Left ventricle myocardium superior (tissue), 1 donor: Measurements from ENCODE around the gene RAP1GAP2. TPM values are rescaled to one million over a fixed set of nuclear protein-coding genes. Genes with fewer than 3 reads are reported as not detected.

Experiments
- ATAC-seq: fragments of 200-7000 bp; cut with Tn5 transposase; one replicate; pipeline ENCODE4 v1.9.1; 2020; ENCODE audit warnings: mild to moderate bottlenecking, moderate library complexity
- DNase-seq: peaks from one replicate; pipeline ENCODE4 v3.0.0-alpha.2; 2020
- intact Hi-C: fragments of 100-400 bp; cut with micrococcal nuclease; formaldehyde crosslinking; loops from one replicate; pipeline ENCODE4 v1.11.0; 2022
- total RNA-seq: library from RNA; stranded (reverse); fragmentation: NEBNext Ultra II Directional; extraction: Animal tissue kit (Norgen Biotek cat#: 25700); gene quantifications from one replicate; pipeline ENCODE4 v1.2.1, GENCODE V29; 2021
- donor health status: DM: no; HTN: yes; CAD: no; lungs with severe emphysema.

RAP1GAP2 gene
- total RNA-seq, 1 donor from 2014 or later = 48.9 TPM

DNA sequence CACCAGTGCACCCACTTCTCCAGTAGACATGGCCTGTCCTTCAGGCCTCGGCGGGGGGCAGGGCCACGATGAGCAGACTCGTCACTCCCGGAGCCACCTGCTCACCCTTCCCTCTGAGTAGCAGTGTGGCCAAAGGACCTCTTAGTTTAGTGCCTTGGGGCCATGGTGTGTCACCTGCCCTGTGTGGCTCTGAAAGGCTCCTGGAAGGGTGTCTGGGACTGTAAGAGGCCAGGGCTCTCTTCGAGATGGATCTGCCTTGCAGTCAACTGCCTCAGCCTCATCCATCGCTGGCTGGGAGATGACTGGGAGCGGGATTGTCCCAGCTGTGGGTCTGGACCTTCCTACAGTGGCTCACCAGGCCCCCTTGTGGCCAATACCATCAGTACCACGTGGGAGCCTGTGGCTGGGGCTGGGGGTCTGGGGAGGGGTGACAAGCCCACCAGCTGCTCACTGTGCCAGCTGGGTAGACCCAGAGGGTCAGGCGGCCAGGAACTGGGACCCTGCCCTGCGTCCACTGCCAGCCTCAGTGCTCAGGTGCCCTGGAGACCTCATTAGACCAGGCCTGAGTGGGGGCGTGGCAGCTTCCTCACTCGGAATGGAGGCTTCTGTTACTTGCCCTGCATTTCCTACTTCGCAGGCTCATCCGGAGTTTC, 133.8 kb downstream of the RAP1GAP2 start:
- ATAC-seq = peak; percentile 77
- intact Hi-C loops = no loop called here
- DNase-seq = peak; percentile 49

- no peak for ATAC-seq
- intact Hi-C loops = no loop called here
- DNase-seq = no peak
These were observed 135.6 kb downstream of the RAP1GAP2 start for GRCh38 chr17:2931876-2932275.

- no peak for ATAC-seq
- DNase-seq = no peak
- intact Hi-C loops = no loop called here
These were observed 136.7 kb downstream of the RAP1GAP2 start for GRCh38 chr17:2932946-2933345.

DNA sequence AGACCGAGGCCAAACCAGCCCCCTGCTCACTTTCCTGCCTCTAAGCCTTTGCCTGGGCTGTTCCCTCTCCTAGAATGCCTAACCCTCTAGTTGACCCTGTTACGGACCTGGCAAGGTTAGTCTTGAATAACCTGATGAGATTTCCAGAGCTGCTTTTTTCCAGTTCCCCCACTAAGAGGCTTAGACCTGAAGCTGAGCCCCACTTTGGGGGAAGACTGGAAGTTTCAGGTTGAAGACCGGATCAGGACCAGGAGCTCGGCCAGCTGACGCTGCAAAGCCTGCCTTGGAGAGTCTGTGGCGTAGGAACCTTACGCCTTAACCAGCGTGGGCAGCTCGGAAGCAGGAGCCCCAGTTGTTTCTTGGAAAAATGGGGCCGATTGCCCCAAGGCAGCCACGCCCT, 137.4 kb downstream of the RAP1GAP2 start:
- ATAC-seq = no peak

DNA sequence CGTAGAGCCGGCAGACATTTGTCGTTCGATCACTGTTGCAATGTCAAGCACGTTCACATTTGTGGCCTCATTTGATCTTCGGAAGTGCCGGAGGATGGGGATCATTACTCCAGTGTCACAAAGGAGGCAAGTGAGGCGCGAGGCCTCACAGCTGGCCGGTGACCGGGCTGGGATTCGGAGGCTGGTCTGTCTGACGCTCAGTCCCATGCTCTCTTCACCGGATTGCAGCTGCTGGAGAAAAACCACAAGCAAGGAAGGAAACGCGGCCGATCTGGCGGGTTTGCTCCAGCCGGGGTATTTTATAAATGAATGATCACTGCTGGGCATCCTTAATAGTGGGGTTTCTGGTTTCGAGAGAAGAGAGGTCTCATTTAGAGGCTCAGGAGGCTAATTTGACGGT, 139.4 kb downstream of the RAP1GAP2 start:
- DNase-seq (no peak), ATAC-seq (no peak)
- intact Hi-C loops = no loop called here

More for the DNA sequence above, 137.4 kb downstream of the RAP1GAP2 start:
- intact Hi-C loops = no loop called here
- no peak for DNase-seq

- intact Hi-C loops = no loop called here
- ATAC-seq = no peak
These were observed 140.1 kb downstream of the RAP1GAP2 start for GRCh38 chr17:2936351-2936750.

GRCh38 chr17:2936771-2937321, 140.6 kb downstream of the RAP1GAP2 start:
- intact Hi-C loops = no loop called here
- DNase-seq (no peak), ATAC-seq (no peak)

More at GRCh38 chr17:2936351-2936750, 140.1 kb downstream of the RAP1GAP2 start:
- DNase-seq = no peak

DNA sequence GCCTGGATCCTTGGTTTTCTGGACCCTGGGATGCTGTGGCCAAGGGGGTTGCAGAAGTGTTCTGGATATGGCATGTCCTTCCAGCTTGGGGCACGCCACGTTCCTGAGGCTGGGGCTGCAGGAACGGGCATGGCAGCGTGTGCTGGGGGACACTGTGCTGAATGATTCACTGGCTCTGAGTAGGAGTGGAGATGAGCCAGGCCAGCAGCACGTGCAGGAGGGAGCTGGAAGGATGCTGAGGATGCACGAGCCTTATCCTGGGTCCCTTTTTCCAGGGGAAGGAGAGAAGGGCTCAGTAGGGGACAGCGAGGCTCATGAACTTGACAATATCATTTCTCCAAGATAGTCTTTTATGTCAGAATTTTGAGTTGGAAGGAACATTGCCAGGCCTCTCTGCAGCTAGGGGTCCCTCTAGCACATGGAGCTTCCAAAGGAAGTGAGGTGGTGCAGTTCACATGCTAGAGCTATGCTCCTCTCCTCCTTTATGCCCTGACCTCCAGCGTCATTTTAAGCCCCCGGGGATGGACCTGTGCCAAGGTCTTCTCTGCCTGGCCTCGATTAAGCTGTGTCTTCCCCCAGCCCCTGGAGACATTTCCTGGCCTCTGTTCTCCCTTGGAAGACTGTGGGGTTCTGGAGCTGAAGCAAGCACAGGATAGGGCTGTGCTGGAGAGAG, 141.2 kb downstream of the RAP1GAP2 start:
- intact Hi-C loops = no loop called here
- ATAC-seq (no peak), DNase-seq (no peak)

DNA sequence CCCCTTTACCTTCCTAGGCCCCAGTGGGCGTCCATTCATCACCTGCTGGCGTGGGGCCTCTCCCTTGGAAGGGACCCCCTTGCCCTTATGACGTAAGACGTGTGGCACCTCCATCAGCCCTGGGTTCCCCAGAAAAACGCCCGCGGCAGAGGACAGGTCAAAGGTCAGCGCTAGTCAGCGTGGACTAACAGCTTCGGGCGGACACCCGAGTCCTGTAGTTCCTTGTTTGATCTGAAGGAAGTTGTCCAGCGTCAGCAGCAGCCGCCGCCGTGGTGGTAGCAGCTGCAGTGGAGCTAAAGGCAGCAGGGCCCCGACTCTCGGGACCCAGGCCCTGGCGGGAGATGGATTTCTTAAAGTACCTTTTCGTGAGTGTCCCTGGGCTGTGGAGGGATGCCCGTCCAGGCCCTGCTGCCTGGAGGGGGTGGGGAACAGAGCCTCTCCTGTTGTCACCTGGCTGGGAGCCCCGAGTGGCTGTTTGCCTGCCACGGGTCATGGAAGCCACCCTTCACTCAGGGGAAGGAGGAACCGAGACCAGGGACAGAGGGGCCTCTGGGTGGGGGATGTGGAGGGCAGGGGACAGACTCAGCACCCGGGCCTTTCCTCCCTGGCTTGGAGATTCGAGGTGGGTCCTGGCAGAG, 143.6 kb downstream of the RAP1GAP2 start:
- ATAC-seq (peak; percentile 69), DNase-seq (peak; percentile 64)
- intact Hi-C loops = no loop called here

DNA sequence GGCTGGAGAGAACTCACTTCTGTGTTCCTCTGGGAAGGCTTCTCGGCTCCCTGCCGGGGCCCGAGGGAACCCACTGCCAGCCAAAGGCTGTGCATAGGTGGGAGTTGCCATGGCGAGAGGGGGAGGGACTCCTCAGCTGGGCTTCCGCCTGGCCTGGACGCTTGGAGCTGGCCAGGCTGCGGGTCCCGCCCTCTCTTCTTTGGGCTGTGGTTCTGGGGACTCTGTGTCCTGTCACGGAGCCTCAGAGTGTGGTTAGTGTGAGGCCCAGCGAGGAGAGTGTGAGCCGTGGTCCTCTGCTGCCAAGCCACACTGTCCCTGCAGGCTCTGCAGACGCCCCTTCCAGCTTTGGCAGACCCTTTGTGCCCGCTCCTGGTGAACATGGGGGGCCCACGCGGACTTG, 144.1 kb downstream of the RAP1GAP2 start:
- intact Hi-C loops = no loop called here
- DNase-seq (peak; percentile 88), ATAC-seq (peak; percentile 98)

- DNase-seq (no peak), ATAC-seq (no peak)
- intact Hi-C loops = no loop called here
These were observed 147.7 kb downstream of the RAP1GAP2 start for GRCh38 chr17:2943981-2944380.

- DNase-seq = no peak
- intact Hi-C loops = no loop called here
- no peak for ATAC-seq
These were observed 149.1 kb downstream of the RAP1GAP2 start for GRCh38 chr17:2945299-2945698.

DNA sequence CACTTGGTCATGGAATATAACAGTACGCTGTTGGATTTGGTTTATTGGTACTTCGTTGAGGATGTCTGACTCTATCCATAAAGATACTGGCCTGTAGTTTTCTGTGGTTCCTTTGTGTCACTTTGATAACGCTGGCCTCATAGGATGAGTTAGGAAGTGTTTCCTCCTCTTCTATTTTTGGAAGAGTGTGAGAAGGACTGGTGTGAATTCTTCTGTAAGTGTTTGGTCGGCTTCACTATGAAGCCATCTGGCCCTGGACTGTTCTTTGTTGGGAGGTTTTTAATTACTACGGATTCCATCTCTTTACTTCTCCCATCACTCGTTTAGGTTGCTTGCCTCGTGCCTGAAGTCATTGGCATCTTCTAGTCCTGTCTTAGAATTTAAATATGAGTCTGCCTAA, 149.9 kb downstream of the RAP1GAP2 start:
- ATAC-seq (peak; percentile 65), DNase-seq (no peak)
- intact Hi-C loops = no loop called here

- intact Hi-C loops = no loop called here
- ATAC-seq (no peak), DNase-seq (no peak)
These were observed 151.3 kb downstream of the RAP1GAP2 start for GRCh38 chr17:2947588-2947950.

DNA sequence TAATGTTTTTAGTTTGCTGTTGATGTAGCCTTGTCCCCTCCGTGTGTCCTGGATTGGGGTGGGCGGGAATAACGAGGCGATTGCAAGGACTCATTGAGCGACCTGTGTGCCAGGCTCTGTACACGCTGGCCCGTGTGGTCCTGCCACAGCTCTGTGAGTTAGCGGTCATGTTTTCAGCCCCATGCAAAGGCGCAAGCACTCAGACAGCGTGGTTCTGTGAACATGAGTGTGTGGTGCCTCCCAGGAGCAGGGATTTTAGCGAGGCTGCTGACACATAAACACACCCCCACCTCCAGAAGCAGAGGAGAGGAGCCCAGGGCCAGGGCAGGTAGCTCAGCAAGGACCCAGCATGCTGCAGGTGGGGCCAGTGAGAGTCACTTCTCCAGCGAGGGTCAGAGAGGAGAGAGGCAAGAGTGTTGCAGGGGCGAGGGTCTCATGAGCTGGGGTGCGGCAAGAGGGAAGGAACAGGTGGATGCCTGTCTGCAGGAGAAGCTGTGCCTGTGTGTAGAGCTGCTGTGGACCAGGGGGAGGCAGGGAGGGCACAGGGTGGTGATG, 151.8 kb downstream of the RAP1GAP2 start:
- no peak for DNase-seq
- intact Hi-C loops = no loop called here
- no peak for ATAC-seq

DNA sequence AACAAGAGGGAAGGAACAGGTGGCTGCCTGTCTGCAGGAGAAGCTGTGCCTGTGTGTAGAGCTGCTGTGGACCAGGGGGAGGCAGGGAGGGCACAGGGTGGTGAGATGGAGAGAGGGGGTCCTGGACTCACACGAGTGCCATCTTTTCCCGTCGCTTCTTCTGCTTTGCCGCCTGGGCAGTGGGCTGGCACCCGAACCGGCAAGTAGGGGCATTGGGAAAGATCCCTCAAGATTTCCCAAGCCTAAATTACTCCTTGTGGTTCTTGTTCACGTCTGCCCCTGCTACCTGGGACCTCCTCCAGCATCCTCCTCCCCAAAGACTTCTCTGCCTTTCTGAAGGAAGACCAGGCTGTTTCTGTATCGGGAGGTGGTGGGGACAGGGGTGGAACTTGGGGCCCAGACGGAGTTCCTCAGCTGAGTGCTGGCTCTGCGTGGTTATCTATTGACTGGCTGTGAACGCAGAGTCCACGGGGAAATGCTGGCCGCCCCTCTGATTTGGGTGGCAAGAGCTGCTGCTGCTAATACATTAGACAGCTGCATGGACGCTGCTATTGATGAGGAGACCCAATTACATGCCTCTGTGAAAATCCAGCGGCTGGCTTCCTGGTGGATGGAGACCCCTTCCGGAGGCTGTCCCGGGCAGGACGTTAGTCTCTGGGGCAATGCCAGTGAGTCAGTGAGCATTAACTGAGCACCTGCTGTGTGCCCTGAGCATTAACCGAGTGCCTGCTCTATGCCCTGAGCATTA, 152.7 kb downstream of the RAP1GAP2 start:
- DNase-seq (no peak), ATAC-seq (no peak)
- intact Hi-C loops = no loop called here

- DNase-seq = peak; percentile 42
- intact Hi-C loops = no loop called here
- peak; percentile 81 for ATAC-seq
These were observed 153.3 kb downstream of the RAP1GAP2 start for GRCh38 chr17:2949469-2950044.

DNA sequence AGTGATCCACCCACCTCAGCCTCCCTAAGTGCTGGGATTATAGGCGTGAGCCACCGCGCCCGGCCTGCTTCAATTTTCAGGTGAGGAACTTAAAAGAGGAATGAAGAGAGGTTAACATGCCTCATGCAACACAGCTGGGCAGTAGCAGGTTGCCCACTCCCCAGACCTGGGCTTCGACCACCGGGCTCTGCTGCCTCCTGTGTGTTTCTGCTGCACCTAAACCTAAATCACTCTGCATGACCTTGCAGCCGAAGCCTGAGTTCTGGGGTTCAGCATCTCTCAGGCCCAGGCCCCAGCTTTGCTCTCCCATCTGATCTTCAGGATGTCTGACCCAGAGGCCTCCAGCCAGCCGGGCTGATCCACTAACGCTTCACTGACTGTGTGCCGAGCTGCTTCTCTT, 154.6 kb downstream of the RAP1GAP2 start:
- ATAC-seq (no peak), DNase-seq (no peak)
- intact Hi-C loops = no loop called here
